CD14-positive monocyte (primary cell): Measurements from ENCODE around the gene PLCD1. TPM values are rescaled to one million over a fixed set of nuclear protein-coding genes. Genes with fewer than 3 reads are reported as not detected.

ENCODE experiments used
- DNase-seq, 3 donors: peaks; one replicate each; pipeline ENCODE4 v3.0.0-alpha.2; 2011 to 2022
- H2AFZ ChIP-seq: 2 replicates; pipeline ENCODE4 v1.6.0; 2012; ENCODE audit warnings: mild to moderate bottlenecking, low read depth, low read length, inconsistent platforms; ENCODE audit not compliant: insufficient read depth, poor library complexity, severe bottlenecking
- H3K27ac ChIP-seq, 2 donors: 1 replicate in 1 of 2; 2 replicates in 1 of 2; pipeline ENCODE4 v1.5.1; 2012 to 2013; ENCODE audit warnings: low read length in 2 of 2, control low read depth in 1 of 2, inconsistent platforms in 1 of 2, low read depth in 1 of 2, mild to moderate bottlenecking in 1 of 2
- H3K27me3 ChIP-seq, 2 donors: one replicate each; pipeline versions ENCODE4 v1.6.0 to v1.6.1; 2011 to 2013; ENCODE audit warnings: low read length in 2 of 2; ENCODE audit not compliant: control insufficient read depth in 2 of 2, insufficient read depth in 2 of 2
- H3K36me3 ChIP-seq, 2 donors: replicated peaks in 1 of 2; 1 replicate in 1 of 2; 2 replicates in 1 of 2; pipeline versions ENCODE4 v1.5.1 to v1.6.1; 2012 to 2013; ENCODE audit warnings: low read length in 2 of 2, control low read depth in 1 of 2, inconsistent platforms in 1 of 2, mild to moderate bottlenecking in 1 of 2; ENCODE audit not compliant: insufficient read depth in 2 of 2, control insufficient read depth in 1 of 2
- H3K4me1 ChIP-seq, 2 donors: 1 replicate in 1 of 2; 2 replicates in 1 of 2; pipeline versions ENCODE4 v1.5.1 to v1.6.1; 2012 to 2013; ENCODE audit warnings: low read length in 2 of 2, control low read depth in 1 of 2, inconsistent platforms in 1 of 2, mild to moderate bottlenecking in 1 of 2, moderate library complexity in 1 of 2; ENCODE audit not compliant: insufficient read depth in 2 of 2, control insufficient read depth in 1 of 2
- H3K4me2 ChIP-seq: replicated peaks from 2 replicates; pipeline ENCODE3; 2012; ENCODE audit warnings: low read length, moderate library complexity, mild to moderate bottlenecking; ENCODE audit not compliant: poor library complexity, severe bottlenecking; ENCODE audit errors: extremely low read depth
- H3K4me3 ChIP-seq, 3 experiments: fragments of 200-600 bp in 1 of 3; sonication (generic) in 1 of 3; replicated peaks in 1 of 3; 1 replicate in 2 of 3; 2 replicates in 1 of 3; pipeline ENCODE4 v1.5.1; 2011 to 2013; ENCODE audit warnings: low read length in 3 of 3, mild to moderate bottlenecking in 3 of 3, control low read depth in 2 of 3, low read depth in 2 of 3, inconsistent platforms in 1 of 3, moderate library complexity in 1 of 3
- H3K79me2 ChIP-seq: 2 replicates; pipeline ENCODE4 v1.6.0; 2012; ENCODE audit warnings: mild to moderate bottlenecking, control low read depth, inconsistent platforms, low read length, moderate library complexity; ENCODE audit not compliant: insufficient read depth
- H3K9ac ChIP-seq: 2 replicates; pipeline ENCODE4 v1.6.0; 2017; ENCODE audit warnings: low read length, mild to moderate bottlenecking; ENCODE audit not compliant: insufficient read depth, poor library complexity, severe bottlenecking
- H3K9me3 ChIP-seq, 2 donors: replicated peaks in 1 of 2; 1 replicate in 1 of 2; 2 replicates in 1 of 2; pipeline versions ENCODE4 v1.5.1 to v1.6.1; 2012 to 2013; ENCODE audit warnings: low read length in 2 of 2, control low read depth in 1 of 2; ENCODE audit not compliant: control insufficient read depth in 1 of 2, insufficient read depth in 1 of 2
- H4K20me1 ChIP-seq: 2 replicates; pipeline ENCODE4 v1.6.0; 2012; ENCODE audit warnings: mild to moderate bottlenecking, low read length, control low read depth, moderate library complexity; ENCODE audit not compliant: insufficient read depth
- H3K27ac Mint-ChIP-seq, 7 donors: one replicate each; pipeline ENCODE4 v1.8.0; 2020; ENCODE audit warnings: mild to moderate bottlenecking in 7 of 7, mixed read lengths in 7 of 7, moderate library complexity in 6 of 7, inconsistent platforms in 2 of 7
- H3K27me3 Mint-ChIP-seq, 3 donors: one replicate each; pipeline ENCODE4 v1.8.0; 2021 to 2022; ENCODE audit warnings: low read depth in 3 of 3, mild to moderate bottlenecking in 3 of 3, mixed read lengths in 3 of 3, moderate library complexity in 3 of 3, inconsistent platforms in 1 of 3
- H3K36me3 Mint-ChIP-seq, 2 donors: one replicate each; pipeline ENCODE4 v1.8.0; 2020; ENCODE audit warnings: mixed read lengths in 2 of 2, inconsistent platforms in 1 of 2, mild to moderate bottlenecking in 1 of 2
- H3K4me1 Mint-ChIP-seq: one replicate; pipeline ENCODE4 v1.8.0; 2020; ENCODE audit warnings: mild to moderate bottlenecking, mixed read lengths
- H3K4me3 Mint-ChIP-seq, 2 donors: one replicate each; pipeline ENCODE4 v1.8.0; 2020; ENCODE audit warnings: mild to moderate bottlenecking in 2 of 2, mixed read lengths in 2 of 2, moderate library complexity in 1 of 2
- H3K9me3 Mint-ChIP-seq, 7 donors: one replicate each; pipeline ENCODE4 v1.8.0; 2020 to 2022; ENCODE audit warnings: mixed read lengths in 7 of 7, mild to moderate bottlenecking in 6 of 7, moderate library complexity in 6 of 7, inconsistent platforms in 2 of 7
- CTCF ChIP-seq: fragments of 200-600 bp; IDR thresholded peaks from one replicate; pipeline ENCODE4 v1.8.0; 2022; ENCODE audit warnings: antibody characterized with exemption, mild to moderate bottlenecking
- WGBS: methylation state at CpG from one replicate; pipeline ENCODE4 v1.1.5; 2013; ENCODE audit warnings: missing lambda C conversion rate; ENCODE audit not compliant: insufficient coverage; 5-methylcytosine and 5-hydroxymethylcytosine counted together
- intact Hi-C, 2 donors: fragments of 100-400 bp; cut with micrococcal nuclease; formaldehyde crosslinking; loops; one replicate each; pipeline versions ENCODE4 v1.15.0 to v1.15.1; 2023
- polyA plus RNA-seq, 3 donors: library from polyadenylated mRNA; depleted of rRNA in 1 of 3; unstranded in 2 of 3; stranded (reverse) in 1 of 3; fragments of 300-500 nt in 2 of 3; fragments of >200 nt in 1 of 3; fragmentation: Illumina TruSeq in 2 of 3; gene quantifications; 1 replicate in 2 of 3; 2 replicates in 1 of 3; pipeline ENCODE4 v1.2.3, GENCODE V29; 2012 to 2021

PLCD1 gene
- polyA plus RNA-seq, 3 donors, result 4.1 to 6.4 (median 6.0) TPM

DNA sequence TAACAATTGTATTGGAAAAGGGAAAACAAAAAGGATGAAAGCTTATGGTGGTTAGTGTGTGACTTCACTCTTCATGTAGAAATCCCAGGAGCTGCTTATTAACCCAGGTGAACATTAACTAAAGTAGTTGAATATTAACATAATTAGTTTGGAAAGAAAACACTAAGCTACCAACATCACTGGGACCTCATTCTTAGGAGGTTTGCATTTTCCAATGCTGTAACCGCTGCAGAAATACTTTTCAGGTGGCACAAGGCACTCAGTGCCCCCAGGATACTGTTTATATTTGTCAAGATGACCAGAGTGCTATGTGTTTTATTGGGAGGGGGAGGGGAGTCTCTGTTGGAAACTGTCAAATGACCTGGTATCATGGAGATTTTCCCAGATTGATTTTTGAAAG lies 64.7 kb downstream of the PLCD1 start:
- no peaks in the 10 kb centered on the region for H4K20me1 ChIP-seq
- H3K36me3 ChIP-seq, result no peaks in the 10 kb centered on the region
- no peak overlapping the region for H3K27ac ChIP-seq
- H3K9me3 ChIP-seq, result no peaks in the 10 kb centered on the region
- H3K4me1 ChIP-seq, result no peaks in the 10 kb centered on the region
- no peak for DNase-seq
- no peak for TF ChIP-seq CTCF
- no peaks in the 10 kb centered on the region for H3K79me2 ChIP-seq
- no peak overlapping the region for H3K4me2 ChIP-seq
- peaks cover 4% of the 10 kb centered on the region for H3K4me1 Mint-ChIP-seq
- peaks cover 0 to 2% (median 0%) of the 10 kb centered on the region in 7 donors for H3K9me3 Mint-ChIP-seq
- H3K4me3 ChIP-seq, result no peak overlapping the region
- peaks cover 0 to 2% (median 2%) of the 10 kb centered on the region in 3 donors for H3K27me3 Mint-ChIP-seq
- no peak overlapping the region for H3K9ac ChIP-seq
- WGBS, result 100% methylated on average over 1 of the region's 1 CpG
- peaks cover 2 to 3% of the 10 kb centered on the region in 2 donors for H3K36me3 Mint-ChIP-seq
- intact Hi-C loops, result loop anchor here in 1 of 2 donors (2.0 to 5.0 kb wide), 2 partner anchors 38 to 102 kb away; no protein-coding TSS in a partner anchor
- H3K27me3 ChIP-seq, result no peaks in the 10 kb centered on the region
- no peak overlapping the region for H2AFZ ChIP-seq
- H3K4me3 Mint-ChIP-seq, result no peak overlapping the region
- no peak overlapping the region for H3K27ac Mint-ChIP-seq

- Mint-ChIP-seq H3K27ac (no peak overlapping the region), H3K27me3 (peaks cover 0 to 2% (median 2%) of the 10 kb centered on the region in 3 donors), H3K36me3 (peaks cover 2% of the 10 kb centered on the region in 2 donors), H3K9me3 (peaks cover 0 to 2% (median 0%) of the 10 kb centered on the region in 7 donors), H3K4me3 (no peak overlapping the region), H3K4me1 (peaks cover 4% of the 10 kb centered on the region)
- Histone ChIP-seq H3K4me1 (no peaks in the 10 kb centered on the region), H3K27ac (no peak overlapping the region), H2AFZ (no peak overlapping the region), H3K27me3 (no peaks in the 10 kb centered on the region), H3K36me3 (no peaks in the 10 kb centered on the region), H3K4me3 (no peak overlapping the region), H4K20me1 (no peaks in the 10 kb centered on the region), H3K4me2 (no peak overlapping the region), H3K9ac (no peak overlapping the region), H3K79me2 (no peaks in the 10 kb centered on the region), H3K9me3 (no peaks in the 10 kb centered on the region)
- WGBS, result no CpG with 5 or more reads among the region's 3 CpGs
- intact Hi-C loops, result loop anchor here in 1 of 2 donors (2.0 kb wide), 1 partner anchor 101 kb away; no protein-coding TSS in a partner anchor
- TF ChIP-seq CTCF, result no peak
- DNase-seq, result no peak
Observed at GRCh38 chr3:37964146-37964545, 65.3 kb downstream of the PLCD1 start.
